Endothelial cell (in vitro differentiated cells): Measurements from ENCODE around the gene SOX6. TPM values are rescaled to one million over a fixed set of nuclear protein-coding genes. Genes with fewer than 3 reads are reported as not detected.
"Not testable (repeated sequence)": the region's sequence is repeated elsewhere in the genome, so short reads cannot be mapped to it uniquely, and the experiment has no call there.

ENCODE experiments used
- DNase-seq: peaks from one replicate; pipeline ENCODE4 v3.0.0; 2021; ENCODE audit warnings: low spot score
- H3K27ac Mint-ChIP-seq: one replicate; pipeline ENCODE4 v1.8.0; 2021; ENCODE audit warnings: mixed read lengths, inconsistent platforms; ENCODE audit not compliant: unreplicated experiment
- H3K27me3 Mint-ChIP-seq: one replicate; pipeline ENCODE4 v1.8.0; 2021; ENCODE audit warnings: mild to moderate bottlenecking, moderate library complexity, mixed read lengths, inconsistent platforms; ENCODE audit not compliant: unreplicated experiment
- H3K36me3 Mint-ChIP-seq: one replicate; pipeline ENCODE4 v1.8.0; 2021; ENCODE audit warnings: mild to moderate bottlenecking, low read depth, mixed read lengths, inconsistent platforms; ENCODE audit not compliant: unreplicated experiment
- H3K4me1 Mint-ChIP-seq: one replicate; pipeline ENCODE4 v1.8.0; 2021; ENCODE audit warnings: mild to moderate bottlenecking, mixed read lengths, inconsistent platforms; ENCODE audit not compliant: unreplicated experiment
- H3K4me3 Mint-ChIP-seq: one replicate; pipeline ENCODE4 v1.8.0; 2021; ENCODE audit warnings: mild to moderate bottlenecking, mixed read lengths, inconsistent platforms; ENCODE audit not compliant: unreplicated experiment
- H3K9me3 Mint-ChIP-seq: one replicate; pipeline ENCODE4 v1.8.0; 2021; ENCODE audit warnings: mixed read lengths, inconsistent platforms; ENCODE audit not compliant: unreplicated experiment
- total RNA-seq: library from RNA; stranded (reverse); fragmentation: NEBNext Ultra II Directional; extraction: Animal tissue kit (Norgen Biotek cat#: 25700); gene quantifications from one replicate; pipeline ENCODE4 v1.2.1, GENCODE V29; 2021; ENCODE audit not compliant: unreplicated experiment
- TF ChIP-seq, protein P1 (sequence below): fragments of 200-600 bp; sonication (generic); IDR thresholded peaks from one replicate; pipeline ENCODE4 v1.5.0; 2021; ENCODE audit warnings: antibody characterized with exemption; ENCODE audit not compliant: unreplicated experiment

Gene SOX6
- total RNA-seq, 1 donor from 2014 or later = 21.0 TPM

DNA sequence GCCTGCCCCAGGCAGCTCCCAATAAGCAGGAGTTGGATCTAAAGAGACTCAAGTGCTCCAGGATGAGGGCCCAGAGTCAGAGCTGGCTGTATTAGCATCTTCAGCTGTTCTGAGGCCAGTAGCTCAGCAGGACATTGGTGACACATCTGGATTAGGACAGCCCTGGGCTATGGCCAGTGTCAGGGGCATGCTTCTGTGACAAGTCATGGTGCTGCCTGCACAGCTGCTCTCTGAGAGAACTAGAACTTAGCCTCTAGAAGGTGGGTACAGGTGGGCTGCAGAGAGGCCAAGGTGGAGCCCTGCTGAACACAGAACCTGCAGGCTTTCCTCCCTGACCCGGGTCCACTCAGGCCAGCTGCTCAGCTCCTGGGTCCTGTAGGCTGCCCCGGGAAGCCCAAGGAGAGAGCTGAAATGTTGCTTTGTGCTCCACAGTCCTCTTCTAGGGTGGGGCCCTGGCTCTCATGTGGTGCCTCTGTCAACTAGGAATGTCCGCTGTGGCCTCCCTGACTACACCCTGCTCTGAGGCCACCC is 426.9 kb downstream of the SOX6 start:
- no peaks in the 10 kb centered on the region for H3K36me3 Mint-ChIP-seq

DNA sequence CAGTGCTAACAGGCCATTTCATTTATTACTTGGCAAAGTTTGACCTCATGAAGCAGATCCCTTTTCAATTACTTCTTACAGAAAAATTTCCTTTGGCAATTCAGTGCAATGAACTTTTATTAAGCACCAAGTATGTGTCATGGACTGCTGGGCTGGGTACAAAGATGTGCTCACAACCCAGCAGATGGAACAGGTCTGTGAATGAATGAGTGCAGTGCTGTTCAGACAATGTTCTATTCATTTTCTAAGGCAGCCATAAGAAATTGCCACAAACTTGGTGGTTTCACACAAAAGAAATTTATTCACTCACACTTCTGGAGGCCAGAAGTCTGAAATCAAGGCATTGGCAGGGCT is 428.5 kb downstream of the SOX6 start:
- Mint-ChIP-seq H3K9me3 (no peaks in the 10 kb centered on the region), H3K4me3 (no peak overlapping the region), H3K27me3 (peaks cover 2% of the 10 kb centered on the region), H3K36me3 (no peaks in the 10 kb centered on the region), H3K4me1 (peaks cover 4% of the 10 kb centered on the region), H3K27ac (no peak overlapping the region)
- DNase-seq = no peak
- TF ChIP-seq, protein P1, sequence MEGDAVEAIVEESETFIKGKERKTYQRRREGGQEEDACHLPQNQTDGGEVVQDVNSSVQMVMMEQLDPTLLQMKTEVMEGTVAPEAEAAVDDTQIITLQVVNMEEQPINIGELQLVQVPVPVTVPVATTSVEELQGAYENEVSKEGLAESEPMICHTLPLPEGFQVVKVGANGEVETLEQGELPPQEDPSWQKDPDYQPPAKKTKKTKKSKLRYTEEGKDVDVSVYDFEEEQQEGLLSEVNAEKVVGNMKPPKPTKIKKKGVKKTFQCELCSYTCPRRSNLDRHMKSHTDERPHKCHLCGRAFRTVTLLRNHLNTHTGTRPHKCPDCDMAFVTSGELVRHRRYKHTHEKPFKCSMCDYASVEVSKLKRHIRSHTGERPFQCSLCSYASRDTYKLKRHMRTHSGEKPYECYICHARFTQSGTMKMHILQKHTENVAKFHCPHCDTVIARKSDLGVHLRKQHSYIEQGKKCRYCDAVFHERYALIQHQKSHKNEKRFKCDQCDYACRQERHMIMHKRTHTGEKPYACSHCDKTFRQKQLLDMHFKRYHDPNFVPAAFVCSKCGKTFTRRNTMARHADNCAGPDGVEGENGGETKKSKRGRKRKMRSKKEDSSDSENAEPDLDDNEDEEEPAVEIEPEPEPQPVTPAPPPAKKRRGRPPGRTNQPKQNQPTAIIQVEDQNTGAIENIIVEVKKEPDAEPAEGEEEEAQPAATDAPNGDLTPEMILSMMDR = no peak

More for the DNA sequence above, 426.9 kb downstream of the SOX6 start:
- no peak overlapping the region for H3K4me3 Mint-ChIP-seq
- peaks cover 4% of the 10 kb centered on the region for H3K4me1 Mint-ChIP-seq
- TF ChIP-seq, protein P1 = no peak
- no peak overlapping the region for H3K27ac Mint-ChIP-seq
- DNase-seq = no peak
- H3K27me3 Mint-ChIP-seq = peaks cover 2% of the 10 kb centered on the region
- H3K9me3 Mint-ChIP-seq = no peaks in the 10 kb centered on the region

DNA sequence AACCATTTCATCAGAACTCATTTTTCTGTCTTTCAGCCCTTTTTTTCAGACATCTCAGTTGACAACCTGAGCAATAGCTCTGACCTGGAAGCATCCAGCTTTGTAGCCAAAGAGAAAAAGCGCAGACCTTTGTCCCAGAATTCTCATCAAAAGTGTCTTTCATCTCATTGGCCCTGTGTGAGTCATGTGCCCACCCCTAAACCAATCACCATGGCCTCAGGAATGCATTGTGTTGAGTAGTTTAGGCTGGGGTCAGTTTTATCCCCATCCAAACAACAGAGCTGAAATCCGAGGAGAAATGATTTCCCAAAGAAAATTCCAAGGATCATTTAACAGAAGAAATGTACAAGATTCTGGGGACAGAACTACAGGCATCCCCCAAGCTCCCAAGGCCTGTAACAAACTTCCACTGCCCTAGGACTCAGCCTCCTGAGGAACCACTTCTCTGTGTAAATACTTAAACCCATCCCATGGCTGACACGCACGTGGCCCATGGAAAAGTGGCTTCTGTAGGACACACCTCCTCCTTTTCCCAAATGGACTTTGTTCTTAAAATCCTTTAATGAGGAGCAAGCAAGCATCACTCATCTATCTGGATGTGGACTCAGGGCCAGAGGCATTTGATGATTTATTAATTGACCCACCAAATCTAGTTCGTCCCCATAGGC is 429.0 kb downstream of the SOX6 start:
- H3K4me3 Mint-ChIP-seq = no peak overlapping the region
- TF ChIP-seq, protein P1 = no peak
- H3K9me3 Mint-ChIP-seq = no peaks in the 10 kb centered on the region
- H3K36me3 Mint-ChIP-seq = no peaks in the 10 kb centered on the region
- no peak for DNase-seq
- H3K27ac Mint-ChIP-seq = no peak overlapping the region
- H3K27me3 Mint-ChIP-seq = peaks cover 2% of the 10 kb centered on the region
- peaks cover 4% of the 10 kb centered on the region for H3K4me1 Mint-ChIP-seq

DNA sequence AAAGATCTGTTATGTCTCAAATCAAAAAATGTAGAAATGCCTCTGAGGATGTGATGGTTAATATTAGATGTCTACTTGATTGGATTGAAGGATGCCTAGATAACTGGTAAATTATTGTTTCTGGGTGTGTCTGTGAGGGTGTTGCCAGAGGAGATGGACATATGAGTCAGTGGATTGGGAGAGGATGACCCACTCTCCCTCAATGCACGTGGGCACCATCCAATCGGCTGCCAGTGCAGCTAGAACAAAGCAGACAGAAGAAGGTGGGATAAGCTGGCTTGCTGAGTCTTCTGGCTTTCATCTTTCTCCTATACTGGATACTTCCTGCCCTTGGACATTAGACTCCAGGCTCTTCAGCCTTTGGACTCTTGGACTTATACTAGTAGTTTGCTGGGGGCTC is 430.3 kb downstream of the SOX6 start:
- H3K36me3 Mint-ChIP-seq = no peaks in the 10 kb centered on the region
- peaks cover 4% of the 10 kb centered on the region for H3K4me1 Mint-ChIP-seq
- TF ChIP-seq, protein P1 = no peak
- DNase-seq = no peak
- H3K27me3 Mint-ChIP-seq = peaks cover 2% of the 10 kb centered on the region
- H3K4me3 Mint-ChIP-seq = no peak overlapping the region
- H3K27ac Mint-ChIP-seq = no peak overlapping the region
- H3K9me3 Mint-ChIP-seq = no peaks in the 10 kb centered on the region

DNA sequence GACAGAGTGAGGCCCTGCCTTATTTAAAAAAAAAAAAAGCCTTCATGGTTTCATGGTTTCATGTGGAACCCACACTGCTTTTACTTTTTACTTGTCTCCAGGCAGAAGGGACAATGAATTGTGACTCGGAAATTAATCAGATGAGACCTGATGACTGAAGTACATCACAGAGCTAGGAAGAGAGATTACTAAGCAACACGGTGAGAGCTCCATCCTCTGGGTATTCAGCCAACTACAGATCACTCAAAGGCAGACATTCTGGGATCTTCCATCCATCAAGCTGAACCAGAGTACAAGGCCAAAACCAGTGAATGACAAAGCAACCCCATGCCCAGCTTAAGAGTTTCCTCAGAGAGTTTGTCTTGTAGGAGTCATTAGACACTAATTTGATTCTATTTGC is 433.2 kb downstream of the SOX6 start:
- Mint-ChIP-seq H3K36me3 (no peaks in the 10 kb centered on the region), H3K4me1 (peaks cover 10% of the 10 kb centered on the region), H3K4me3 (no peak overlapping the region), H3K27me3 (no peaks in the 10 kb centered on the region), H3K9me3 (no peaks in the 10 kb centered on the region), H3K27ac (no peak overlapping the region)
- TF ChIP-seq, protein P1 = no peak
- DNase-seq = no peak

DNA sequence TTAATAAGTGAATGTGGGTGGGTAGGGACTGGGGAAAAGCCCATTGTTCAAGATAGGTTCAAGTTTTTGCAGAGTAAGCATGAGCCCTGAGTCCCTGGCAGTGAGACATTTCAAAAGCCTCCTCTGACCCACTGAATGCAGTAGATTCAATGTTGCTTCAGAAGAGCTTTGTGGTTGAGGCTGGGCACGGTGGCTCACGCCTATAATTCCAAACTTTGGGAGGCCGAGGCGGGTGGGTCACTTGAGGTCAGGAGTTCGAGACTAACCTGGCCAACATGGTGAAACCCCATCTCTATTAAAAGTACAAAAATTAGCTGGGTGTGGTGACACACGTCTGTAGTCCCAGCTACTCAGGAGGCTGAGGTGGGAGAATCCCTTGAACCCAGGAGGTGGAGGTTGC is 433.6 kb downstream of the SOX6 start:
- not testable (repeated sequence) for H3K36me3 Mint-ChIP-seq, H3K4me3 Mint-ChIP-seq, H3K9me3 Mint-ChIP-seq, DNase-seq, H3K4me1 Mint-ChIP-seq, H3K27ac Mint-ChIP-seq, H3K27me3 Mint-ChIP-seq
